ENCODE data around the gene MAPK1IP1L.
"Not testable (repeated sequence)": the region's sequence is repeated elsewhere in the genome, so short reads cannot be mapped to it uniquely, and the experiment has no call there.

MAPK1IP1L gene

DNA sequence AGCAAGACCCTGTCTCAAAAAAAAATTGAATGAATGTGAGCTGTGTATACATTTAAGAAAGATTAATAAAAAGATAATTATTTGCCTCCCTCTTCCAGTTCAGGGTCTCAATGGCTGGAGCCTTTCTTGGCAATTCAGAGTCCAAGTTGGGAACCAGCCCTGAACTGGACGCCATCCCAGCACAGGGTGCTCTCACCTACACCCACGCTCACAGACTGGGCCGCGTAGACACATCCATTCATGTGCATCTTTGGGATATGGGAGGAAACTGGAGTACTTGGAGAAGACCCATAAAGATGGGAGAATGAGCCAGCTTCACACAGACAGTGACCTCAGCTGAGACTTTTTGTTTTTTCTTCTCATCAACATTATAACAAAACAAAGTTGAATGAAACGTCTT, 6.5 kb downstream of the MAPK1IP1L start:
- no peak for DNase-seq

DNA sequence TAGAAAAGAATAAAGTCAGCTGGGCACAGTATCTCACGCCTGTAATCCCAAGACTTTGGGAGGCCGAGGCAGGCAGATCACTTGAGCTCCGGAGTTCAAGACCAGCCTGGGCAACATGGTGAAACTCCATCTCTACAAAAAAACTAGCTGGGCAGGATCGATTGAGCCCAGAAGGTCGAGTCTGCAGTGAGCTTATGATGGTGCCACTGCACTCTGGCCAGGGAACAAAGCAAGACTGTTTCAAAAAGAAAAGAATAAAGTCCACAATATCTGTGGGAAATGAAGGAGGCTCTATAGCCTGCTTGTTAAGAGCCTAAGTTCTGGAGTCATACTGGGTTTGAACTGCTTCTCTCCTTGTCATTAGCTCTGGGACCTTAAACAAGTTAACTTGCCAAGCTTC, 7.9 kb downstream of the MAPK1IP1L start:
- DNase-seq: no peak

DNA sequence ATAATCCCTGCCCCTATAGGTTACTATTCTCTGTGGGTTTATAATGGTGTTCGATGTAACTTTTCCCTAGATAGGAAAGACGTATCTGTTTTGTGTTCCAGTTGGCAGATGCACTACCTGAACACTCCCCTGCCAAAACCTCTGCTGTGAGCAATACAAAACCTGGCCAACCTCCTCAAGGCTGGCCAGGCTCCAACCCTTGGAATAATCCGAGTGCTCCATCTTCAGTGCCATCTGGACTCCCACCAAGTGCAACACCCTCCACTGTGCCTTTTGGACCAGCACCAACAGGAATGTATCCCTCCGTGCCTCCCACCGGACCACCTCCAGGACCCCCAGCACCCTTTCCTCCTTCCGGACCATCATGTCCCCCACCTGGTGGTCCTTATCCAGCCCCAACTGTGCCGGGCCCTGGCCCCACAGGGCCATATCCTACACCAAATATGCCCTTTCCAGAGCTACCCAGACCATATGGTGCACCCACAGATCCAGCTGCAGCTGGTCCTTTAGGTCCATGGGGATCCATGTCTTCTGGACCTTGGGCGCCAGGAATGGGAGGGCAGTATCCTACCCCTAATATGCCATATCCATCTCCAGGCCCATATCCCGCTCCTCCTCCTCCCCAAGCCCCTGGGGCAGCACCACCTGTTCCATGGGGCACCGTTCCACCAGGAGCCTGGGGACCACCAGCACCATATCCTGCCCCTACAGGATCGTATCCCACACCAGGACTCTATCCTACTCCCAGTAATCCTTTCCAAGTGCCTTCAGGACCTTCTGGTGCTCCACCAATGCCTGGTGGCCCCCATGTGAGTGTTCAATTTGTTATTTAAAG, 11.3 kb downstream of the MAPK1IP1L start:
- no peak for DNase-seq

DNA sequence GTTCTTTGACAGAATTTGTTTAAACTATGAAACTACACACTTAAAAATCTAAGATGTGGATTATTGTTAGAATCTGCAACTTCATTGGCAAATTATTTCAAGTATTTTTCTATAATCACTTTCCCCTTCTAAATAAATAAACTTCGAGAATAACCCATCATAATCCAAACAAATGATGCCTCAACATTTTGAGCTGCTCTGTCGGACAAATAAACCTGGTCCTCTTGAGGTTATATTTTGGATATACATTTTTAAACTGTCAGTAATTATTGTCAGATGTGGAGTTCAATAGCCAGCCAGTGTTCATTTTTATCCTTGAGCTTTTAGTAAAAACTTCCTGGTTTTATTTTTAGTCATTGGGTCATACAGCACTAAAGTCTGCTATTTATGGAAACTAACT, 13.4 kb downstream of the MAPK1IP1L start:
- not testable (repeated sequence) for DNase-seq

DNA sequence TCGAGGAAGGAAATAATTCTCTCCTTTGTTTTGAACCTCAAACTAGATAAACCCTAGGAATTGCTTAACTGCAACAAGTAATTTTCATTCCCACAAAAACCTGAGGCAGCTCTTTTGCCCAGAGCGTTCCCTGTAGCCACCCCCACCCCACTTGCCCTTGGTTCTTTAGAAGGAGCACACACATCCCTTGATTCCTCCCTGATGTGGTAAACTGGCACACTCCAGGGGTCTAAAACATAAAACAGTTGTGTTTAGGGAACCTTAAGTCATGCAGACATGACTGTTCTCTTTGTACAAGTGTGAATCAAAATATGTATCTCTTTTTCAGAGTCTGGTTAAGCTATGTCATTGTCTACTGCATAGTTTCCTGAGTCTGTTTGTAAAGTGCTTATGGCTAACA, 14.0 kb downstream of the MAPK1IP1L start:
- DNase-seq: no peak

DNA sequence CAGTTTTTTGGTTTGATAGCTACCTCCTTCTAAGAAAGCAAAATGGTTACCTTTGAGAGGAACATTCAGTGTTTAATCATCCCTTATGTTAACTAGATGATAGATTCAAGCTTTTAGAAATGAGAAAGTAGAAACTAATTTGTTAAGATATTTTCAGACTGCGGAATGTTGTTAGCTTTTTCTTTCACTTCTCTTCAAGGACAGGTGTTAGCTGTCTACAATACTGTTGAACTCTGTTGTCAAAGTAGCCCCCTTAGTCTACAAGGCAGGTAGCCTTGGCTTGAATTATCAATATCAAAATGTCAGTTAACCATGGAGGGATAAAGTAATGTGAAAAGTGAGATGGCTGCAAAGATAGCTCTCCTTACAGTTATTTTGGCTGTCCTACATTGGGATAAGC, 14.8 kb downstream of the MAPK1IP1L start:
- DNase-seq: no peak

DNA sequence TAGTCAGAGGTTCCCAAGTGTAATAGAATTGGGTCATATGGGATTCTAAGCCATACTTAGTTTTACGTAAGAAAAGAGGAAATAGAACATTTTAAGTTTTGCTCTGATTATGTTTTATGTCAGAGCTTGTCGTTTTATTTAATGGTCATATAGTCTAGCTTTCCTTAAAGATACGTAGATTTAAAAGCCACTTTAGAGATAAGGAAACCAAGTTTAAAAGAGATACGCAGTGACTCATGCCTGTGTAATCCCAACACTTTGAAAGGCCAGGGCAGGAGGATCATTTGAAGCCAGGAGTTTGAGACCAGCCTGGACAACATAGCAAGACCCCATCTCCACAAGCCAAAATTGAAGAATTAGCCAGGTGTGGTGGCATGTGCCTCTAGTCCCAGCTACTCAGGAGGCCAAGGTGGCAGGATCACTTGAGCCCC, 19.5 kb downstream of the MAPK1IP1L start:
- DNase-seq: no peak

DNA sequence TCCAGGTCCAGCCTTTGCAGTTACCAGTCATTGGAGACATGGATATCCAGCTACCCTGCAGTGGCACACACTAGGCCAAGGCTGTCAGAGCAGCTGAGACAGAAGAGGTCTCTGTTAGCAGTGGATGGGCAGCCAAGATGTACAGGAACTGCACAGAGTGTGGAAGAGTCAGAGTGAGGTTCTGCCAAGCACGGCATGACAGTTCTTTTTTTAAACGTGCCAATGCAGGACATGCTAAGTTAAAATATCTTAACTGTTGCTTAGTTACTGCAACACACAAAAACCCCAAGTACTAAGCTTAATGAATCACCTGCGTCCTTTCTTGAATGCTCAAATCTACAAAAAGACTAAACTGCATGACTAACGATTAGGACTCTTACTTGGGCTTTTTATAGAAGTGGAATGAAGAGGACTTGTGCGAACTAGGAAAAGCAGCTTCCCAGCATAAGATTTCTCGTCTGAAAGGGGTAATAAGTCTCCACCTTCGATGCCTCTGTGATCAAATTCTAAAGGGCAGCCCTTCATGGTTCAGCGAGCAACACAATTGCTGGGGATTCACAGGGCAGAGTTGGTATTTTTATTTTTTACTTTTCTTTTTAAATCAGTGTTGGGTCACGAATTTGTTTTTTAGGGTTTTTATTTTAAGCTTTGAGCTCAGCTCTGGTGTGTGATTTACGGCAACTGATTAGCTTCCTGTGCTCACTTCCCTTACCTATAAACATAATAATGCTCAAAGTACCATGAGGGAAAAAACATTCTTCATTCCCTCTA, 20.6 kb downstream of the MAPK1IP1L start:
- DNase-seq: peak in 1 of 2 experiments; percentile 21

DNA sequence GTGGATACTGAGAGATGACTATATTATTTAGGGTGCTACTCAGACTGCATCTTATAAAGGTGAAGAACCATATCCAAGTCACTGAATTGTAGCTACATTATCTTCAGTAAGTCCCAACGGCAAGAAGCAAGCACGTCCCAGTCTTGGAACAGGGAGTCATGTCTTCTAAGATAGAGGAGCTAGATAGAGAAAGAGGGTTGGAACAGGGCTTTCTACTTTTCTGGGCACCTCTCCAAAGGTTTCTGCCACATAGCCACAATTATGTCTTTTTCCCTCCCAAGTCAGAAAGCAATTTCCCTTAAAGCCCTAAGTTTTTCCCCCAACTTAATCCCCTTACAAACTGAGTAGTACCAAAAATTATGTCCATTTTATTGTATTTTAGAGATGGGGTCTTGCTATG, 22.4 kb downstream of the MAPK1IP1L start:
- DNase-seq: no peak

DNA sequence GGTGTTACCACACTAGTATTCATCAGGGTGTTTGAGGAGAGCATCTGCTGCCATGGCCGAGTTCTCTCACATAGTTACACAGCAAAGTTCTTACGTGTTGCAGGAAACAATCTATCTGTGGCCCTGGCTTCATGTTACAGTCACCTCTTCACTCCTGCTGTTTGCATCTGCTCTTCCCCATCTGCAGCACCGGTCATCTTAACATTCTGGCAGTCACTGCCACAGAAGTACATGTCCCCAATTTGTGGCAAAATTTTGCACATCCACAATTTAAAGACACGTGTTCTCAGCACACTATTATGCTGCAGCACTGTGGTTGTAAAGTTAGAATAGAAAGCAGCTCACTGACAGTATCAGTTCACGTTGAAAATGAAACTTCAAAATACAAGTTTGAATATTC, 23.2 kb downstream of the MAPK1IP1L start:
- no peak for DNase-seq

DNA sequence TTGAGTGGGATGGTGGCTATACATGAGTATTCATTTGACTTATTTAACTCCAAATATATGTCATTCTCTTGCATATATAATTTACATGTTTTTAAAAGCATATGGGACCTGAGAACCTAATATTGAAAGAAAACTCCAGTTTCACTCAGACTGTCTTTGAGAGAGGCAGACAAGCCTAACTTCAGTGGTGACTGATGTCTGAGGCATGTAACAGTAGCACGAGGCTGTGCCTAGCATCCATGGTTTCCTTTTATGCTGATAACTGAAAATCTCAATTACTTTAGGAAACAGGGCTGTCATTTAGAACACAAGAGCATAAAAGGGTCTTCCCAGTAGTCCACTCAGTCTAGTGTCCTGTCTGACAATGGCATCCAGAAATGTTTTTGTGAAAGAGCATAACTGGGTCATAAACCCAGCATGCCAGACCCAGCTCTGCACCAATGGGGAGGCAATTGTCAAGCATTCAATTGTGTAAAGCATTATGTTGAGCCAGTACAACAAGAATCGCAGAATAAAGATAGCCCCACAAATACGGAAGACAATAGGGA, 24.3 kb downstream of the MAPK1IP1L start:
- DNase-seq: no peak

DNA sequence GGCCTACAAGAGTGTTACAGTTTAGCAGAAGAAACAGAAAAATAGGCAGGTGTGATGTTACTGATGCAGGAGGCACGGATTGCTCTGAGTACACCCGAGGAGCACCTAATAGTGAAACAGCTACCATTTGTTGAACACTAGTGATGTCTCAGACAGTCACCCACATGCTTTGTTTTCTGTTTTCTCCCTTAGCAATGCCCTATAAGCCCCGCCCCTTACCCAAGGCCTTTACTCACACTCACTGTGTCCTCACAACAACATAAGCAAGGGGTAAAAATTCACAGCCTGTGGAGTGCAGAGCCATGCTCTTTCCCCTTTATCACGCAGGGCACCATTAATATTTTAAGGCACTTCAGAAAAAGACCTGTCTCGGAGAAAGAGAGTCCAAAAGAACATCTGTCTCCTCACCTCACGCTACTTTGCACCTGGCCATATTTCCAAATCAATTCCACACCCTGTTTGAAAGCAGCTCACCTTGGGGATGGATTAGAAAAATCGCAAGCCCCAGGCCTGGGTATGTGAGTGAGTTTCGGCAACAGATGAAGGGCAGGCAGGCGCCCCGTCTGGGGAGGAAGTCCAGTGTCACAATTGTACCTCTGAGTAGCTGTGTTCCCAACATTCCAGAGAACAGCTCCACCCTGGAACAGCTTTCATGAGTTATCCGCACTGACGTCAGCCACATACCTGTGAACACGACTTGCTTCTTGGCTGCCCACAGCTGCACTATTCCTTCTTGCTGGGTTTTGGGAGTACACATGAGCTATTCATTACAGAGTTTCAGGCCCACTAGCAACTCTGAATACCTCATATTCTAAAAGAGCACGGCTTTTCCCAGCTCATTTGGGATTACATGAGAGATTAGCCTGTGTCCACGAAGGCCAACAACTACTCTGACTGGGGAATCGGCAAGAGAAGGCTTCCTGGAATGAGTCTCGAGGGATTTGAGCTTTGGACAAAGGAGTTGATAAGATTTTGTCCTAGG, 26.0 kb downstream of the MAPK1IP1L start:
- peak in 1 of 2 experiments; percentile 27 for DNase-seq

DNA sequence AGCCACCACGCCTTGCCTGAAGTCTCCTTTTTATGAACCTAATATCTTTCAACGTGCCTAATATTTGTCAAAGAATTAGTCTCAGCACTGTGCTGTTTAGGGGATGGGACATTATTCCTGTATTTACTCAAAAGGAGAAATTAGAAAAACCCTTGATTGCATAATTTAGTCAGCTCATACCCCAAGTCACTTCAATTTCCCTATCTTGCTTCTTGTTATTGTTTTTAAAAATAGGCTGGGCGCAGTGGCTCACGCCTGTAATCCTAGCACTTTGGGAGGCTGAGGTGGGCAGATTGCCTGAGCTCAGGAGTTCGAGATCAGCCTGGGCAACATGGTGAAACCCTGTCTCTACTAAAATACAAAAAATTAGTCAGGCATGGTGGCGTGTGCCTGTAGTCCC, 28.5 kb downstream of the MAPK1IP1L start:
- DNase-seq: not testable (repeated sequence)

DNA sequence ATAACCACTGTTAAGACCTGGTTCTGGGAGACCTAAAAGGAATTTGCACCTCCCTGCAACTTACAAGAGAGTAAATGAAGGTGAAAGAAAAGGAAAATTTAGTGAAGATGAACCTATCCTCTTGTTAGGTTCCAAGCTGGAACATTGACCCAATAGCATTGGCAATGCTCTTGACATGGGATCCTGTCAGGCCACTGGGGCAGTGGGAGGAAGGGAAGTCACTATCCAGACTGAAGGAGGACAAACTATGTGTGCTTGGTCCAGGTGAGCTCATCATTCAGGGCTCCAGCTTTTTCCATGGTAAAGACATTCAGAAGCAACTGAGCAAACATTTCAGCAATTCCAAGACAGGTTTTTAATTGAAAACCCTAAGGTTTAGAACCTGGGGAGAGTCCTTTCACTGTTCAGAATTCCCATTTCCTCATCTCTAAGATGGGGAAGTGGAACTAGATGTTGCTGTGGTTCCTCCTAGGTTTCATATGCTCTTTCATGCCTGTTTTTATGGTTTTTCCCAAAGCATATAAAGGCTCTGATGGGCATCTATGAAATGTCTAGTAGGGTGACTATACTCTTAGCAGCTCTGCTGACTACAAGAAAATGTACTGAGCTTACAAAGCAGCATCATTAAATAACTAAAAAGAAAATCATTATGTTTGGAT, 33.1 kb downstream of the MAPK1IP1L start:
- no peak for DNase-seq

DNA sequence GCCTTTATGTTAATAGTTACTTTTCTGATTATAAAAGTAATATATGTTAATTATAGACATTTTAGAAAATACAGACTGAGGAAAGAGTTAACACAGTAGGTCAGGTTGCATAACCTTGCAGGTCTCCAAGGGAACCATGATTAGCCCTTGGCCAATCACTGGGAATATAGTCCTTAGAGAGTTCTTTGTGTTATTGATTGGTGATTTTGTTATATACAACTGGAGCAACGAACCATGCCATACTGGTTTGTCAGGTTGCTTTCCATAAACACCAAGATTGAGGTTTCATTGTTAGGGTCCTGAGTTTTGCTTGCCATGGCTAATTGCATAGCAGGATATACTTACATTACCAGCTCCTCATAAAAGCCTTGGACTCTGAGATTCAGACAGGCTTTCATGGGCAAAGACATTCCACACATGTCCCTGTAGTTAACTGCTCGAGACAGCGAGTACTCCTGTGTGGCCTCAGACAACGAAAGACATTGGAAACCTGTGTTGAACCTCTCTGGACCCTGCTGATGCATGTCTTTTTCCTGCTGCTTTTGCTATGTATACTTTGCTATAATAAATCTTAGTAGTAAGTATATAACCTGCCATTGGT, 33.7 kb downstream of the MAPK1IP1L start:
- DNase-seq: no peak

DNA sequence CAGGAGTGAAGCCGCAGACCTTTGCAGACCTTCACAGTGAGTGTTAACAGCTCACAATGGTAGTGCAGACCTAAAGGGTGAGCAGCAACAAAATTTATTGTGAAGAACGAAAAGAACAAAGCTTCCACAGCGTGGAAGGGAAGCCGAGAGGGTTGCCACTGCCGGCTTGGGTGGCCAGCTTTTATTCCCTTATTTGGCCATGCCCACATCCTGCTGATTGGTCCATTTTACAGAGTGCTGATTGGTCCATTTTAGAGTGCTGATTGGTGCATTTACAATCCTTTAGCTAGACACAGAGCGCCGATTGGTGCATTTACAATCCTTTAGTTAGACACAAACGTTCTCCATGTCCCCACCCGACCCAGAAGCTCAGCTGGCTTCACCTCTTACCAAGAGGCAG, 35.5 kb downstream of the MAPK1IP1L start:
- no peak for DNase-seq

DNA sequence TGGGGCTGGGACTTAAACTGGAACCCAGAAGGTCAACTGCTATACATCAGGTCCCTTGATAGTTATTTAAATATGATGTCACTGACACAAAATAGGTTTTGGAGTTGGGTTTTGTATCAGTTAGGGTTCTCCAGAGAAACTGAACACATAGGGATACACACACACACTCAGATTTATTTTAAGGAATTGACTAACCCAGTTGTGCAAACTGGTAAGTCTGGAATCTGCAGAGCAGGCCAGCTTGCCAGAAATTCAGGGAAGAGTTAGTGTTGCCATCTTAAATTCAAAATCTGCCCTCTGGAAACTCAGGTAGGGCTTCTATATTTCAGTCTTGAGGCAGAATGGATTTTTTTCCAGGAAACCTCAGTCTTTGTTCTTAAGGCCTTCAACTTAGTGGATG, 36.9 kb downstream of the MAPK1IP1L start:
- no peak for DNase-seq

DNA sequence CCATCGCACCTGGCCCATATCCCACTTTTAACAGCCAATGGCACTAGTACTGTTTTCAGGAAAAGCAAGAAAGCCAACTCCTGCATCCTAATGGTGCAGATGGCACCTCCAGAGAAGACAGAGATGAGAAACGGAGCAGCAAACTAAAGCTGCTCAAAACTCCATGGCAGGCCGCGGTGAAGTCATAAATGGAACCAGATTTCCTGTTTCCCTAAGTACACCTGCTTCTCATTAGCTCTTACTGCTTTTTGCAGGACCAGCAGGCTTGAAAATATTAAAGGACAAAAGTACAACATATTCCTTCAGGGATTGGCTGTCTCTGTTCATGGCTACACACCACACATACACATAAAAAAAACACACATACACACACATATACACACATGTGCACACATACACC, 40.9 kb downstream of the MAPK1IP1L start:
- no peak for DNase-seq

DNA sequence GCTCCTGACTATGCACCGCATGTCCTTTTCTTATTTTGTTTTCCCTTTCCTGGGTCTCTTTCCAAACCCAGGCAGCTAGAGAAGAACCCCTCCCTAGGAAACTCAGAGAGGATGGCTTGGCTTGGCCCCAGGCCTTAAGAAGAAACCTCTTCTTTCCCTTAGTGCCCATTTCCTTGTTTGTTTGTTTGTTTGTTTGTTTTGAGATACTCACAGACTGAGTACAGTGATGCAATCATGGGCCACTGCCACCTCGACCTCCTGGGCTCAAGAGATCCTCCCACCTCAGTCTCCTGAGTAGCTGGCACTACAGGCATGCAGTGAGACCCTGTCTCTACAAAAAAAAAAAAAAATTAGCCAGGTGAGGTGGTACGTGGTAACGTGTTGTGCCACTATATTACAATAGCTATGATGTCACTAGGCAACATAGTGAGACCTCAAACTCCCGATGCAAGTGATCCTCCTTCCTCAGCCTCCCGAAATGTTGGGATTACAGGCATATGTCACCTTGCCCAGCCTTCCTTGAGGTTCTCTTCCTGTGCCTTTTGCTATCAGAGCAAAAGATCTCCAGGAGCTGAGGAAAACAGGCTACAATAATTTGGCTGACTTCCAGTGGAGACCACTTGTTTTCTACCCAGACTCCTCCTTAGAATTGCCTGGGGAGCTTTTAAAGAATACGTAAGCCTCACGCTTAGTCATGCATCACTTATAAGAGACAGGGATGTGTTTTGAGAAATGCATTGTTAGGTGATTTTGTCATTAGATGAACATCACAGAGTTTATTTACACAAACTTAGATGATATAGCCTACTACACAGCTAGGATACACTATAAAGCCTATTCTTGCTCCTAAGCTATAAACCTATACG, 43.1 kb downstream of the MAPK1IP1L start:
- no peak for DNase-seq

DNA sequence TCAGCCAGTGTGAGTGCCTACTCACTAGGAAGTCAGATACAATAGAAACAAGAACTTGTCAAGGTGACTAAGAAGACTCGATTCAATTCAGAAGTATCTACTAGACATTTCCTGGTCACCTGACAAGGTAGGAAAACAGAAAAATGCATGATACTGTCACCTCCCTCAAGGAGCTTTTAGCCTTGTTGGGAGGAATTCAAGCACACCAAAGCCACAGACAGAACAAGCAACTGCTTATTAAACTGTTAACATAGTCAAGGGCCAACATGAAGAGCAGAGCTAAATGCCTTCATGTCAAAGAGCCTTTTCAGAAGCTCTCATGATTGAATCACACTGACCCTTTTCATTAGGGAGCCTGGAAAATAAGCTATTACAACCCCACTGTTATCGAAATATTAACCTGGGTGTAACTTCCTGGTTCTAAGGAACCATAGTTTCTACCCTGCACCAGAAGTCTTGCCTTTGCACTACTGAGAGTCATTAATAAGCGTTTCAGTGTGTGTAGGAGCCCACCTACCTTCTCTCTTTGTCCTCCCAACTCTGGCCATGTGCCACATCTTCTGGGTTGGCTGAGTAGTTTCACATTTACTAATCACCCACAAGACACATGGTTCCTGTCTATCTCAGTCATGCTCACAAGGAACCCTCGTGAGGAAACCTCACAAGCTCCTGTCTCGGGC, 46.6 kb downstream of the MAPK1IP1L start:
- DNase-seq: peak; percentile 59 to 72
